Stimulated activated naive CD8-positive, alpha-beta T cell treated with anti-CD3 and anti-CD28 coated beads, Interleukin-15, Interleukin-2, amounts not matched to agents 100 ng/mL and 50 ng/mL, for 24 hours (primary cell): Measurements from ENCODE around the gene TRABD2A.

Experiments
- H3K27ac Mint-ChIP-seq: one replicate; pipeline ENCODE4 v1.8.0; 2021; ENCODE audit warnings: mild to moderate bottlenecking, mixed read lengths
- H3K27me3 Mint-ChIP-seq: one replicate; pipeline ENCODE4 v1.8.0; 2021; ENCODE audit warnings: mixed read lengths
- H3K36me3 Mint-ChIP-seq: one replicate; pipeline ENCODE4 v1.8.0; 2021; ENCODE audit warnings: low read depth, mixed read lengths
- H3K4me1 Mint-ChIP-seq: one replicate; pipeline ENCODE4 v1.8.0; 2021; ENCODE audit warnings: low read depth, mixed read lengths
- H3K4me3 Mint-ChIP-seq: one replicate; pipeline ENCODE4 v1.8.0; 2021; ENCODE audit warnings: mild to moderate bottlenecking, mixed read lengths
- H3K9me3 Mint-ChIP-seq: one replicate; pipeline ENCODE4 v1.8.0; 2021; ENCODE audit warnings: mixed read lengths

The TRABD2A gene

GRCh38 chr2:84838434-84839145, 42.3 kb downstream of the TRABD2A start:
- Mint-ChIP-seq H3K4me1 (peaks cover 77% of the 10 kb centered on the region), H3K36me3 (peaks cover 52% of the 10 kb centered on the region), H3K27me3 (no peaks in the 10 kb centered on the region), H3K27ac (no peak overlapping the region), H3K9me3 (no peaks in the 10 kb centered on the region), H3K4me3 (no peak overlapping the region)

GRCh38 chr2:84836215-84836614, 44.7 kb downstream of the TRABD2A start:
- peaks cover 66% of the 10 kb centered on the region for H3K4me1 Mint-ChIP-seq
- no peaks in the 10 kb centered on the region for H3K9me3 Mint-ChIP-seq
- no peak overlapping the region for H3K4me3 Mint-ChIP-seq
- H3K27me3 Mint-ChIP-seq = no peaks in the 10 kb centered on the region
- H3K27ac Mint-ChIP-seq = no peak overlapping the region
- peaks cover 52% of the 10 kb centered on the region for H3K36me3 Mint-ChIP-seq

DNA sequence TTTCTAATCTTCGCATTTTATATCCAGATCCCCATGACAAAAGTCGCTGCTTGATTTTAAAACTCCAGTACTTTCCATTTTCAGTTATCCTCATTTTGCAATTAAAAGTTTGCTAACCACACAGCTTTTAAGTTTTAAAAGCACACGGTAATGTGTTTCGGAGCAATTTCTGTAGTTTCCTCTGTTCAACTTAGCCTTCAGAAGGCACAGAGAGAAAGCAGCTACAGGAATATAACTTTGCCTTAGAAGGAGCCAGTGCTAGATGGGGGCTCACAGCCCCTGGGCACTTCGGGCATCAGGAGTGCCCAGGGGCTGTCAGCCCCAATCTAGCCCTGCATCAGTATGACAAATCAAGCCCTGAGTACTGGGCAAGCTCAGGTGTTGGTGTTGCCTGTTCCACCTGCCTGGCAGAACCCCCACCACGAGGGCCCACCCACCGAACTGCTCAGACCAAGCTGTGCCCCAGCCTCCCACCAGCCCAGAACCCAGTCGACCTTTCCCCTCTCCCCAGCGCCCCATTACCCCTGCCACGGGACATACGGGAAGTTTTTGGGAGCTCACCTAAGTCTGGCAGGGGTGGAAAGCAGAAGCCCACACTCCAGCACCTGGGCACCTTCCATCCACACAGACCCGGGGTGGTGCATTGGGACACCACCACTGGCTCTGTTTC, 47.3 kb downstream of the TRABD2A start:
- Mint-ChIP-seq H3K36me3 (peaks cover 39% of the 10 kb centered on the region), H3K27ac (peak overlapping the region; percentile 88), H3K4me3 (peak overlapping the region; percentile 65), H3K9me3 (no peaks in the 10 kb centered on the region), H3K4me1 (peaks cover 40% of the 10 kb centered on the region), H3K27me3 (no peaks in the 10 kb centered on the region)

DNA sequence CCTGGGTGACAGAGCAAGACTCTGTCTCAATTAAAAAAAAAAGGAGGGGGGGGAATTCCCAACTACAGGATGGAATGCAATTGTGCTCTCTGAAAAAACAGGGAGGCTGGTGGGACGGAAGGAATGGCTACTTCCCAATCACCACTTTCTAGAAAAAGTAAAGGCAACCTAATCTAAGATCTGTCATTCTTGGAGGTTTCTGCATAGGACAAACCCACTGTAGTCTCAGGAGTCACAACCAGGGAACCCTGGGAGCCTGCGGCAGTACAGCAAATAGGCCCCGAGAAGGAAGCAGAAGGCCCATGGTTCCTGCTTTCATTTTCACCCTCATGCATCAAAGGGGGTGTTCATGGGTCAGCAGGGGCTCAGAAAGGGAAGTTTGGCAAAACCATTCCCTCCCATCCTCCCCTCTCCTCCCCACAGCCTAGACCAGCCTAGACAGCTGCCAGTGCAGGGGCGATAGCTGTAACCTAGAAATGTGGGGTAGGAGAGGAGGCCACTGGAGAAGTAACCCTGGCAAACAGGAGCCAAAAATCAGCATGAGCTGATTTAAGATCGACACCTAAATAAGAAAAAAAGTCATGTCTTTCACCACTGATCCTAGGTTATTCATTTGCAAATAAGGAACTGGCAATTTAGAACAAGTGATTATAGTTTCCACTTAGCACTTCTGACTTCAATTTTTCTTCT, 48.0 kb downstream of the TRABD2A start:
- no peaks in the 10 kb centered on the region for H3K27me3 Mint-ChIP-seq
- H3K4me1 Mint-ChIP-seq = peaks cover 36% of the 10 kb centered on the region
- peak overlapping the region; percentile 88 for H3K27ac Mint-ChIP-seq
- H3K36me3 Mint-ChIP-seq = peaks cover 33% of the 10 kb centered on the region
- H3K9me3 Mint-ChIP-seq = no peaks in the 10 kb centered on the region
- peak overlapping the region; percentile 65 for H3K4me3 Mint-ChIP-seq

GRCh38 chr2:84830758-84831500, 50.0 kb downstream of the TRABD2A start:
- peaks cover 25% of the 10 kb centered on the region for H3K4me1 Mint-ChIP-seq
- no peak overlapping the region for H3K4me3 Mint-ChIP-seq
- peak overlapping the region; percentile 56 for H3K27ac Mint-ChIP-seq
- no peaks in the 10 kb centered on the region for H3K27me3 Mint-ChIP-seq
- no peaks in the 10 kb centered on the region for H3K9me3 Mint-ChIP-seq
- H3K36me3 Mint-ChIP-seq = peaks cover 16% of the 10 kb centered on the region

DNA sequence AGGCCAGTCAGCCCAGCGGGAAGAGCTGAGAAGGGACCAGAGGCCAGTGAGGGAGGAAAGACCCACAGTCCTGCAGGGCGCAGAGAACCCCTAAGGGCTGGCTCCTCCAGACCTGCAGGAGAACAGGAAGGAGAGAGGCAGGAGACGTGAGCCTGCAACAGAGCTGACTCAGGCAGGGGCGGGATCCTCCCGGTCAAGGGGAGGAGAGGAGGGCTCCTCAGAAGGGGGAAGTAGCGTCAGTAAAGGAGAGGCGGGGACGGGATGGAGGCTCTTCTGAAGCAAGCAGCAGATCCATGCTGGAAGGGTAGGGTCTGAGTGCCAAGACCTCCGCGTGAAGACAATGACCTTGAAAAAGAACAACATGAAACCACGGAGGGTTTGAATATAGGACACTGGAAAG, 50.8 kb downstream of the TRABD2A start:
- Mint-ChIP-seq H3K9me3 (no peaks in the 10 kb centered on the region), H3K4me1 (peaks cover 25% of the 10 kb centered on the region), H3K27ac (no peak overlapping the region), H3K27me3 (no peaks in the 10 kb centered on the region), H3K36me3 (peaks cover 13% of the 10 kb centered on the region), H3K4me3 (no peak overlapping the region)

DNA sequence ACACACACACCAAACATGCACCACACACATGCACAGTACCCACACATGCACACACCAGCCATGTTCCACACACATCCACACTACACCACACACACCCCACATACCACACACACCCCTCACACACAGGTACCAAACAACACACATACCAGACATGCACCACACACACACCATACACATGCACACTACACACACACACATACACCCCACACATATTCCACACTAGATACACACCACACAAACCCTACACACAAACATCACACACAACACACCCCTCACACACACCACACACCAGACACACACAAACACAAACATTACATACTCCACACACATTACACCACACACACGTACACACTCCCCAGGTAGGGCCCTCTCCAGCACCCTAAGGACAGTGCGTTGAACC, 51.2 kb downstream of the TRABD2A start:
- no peak overlapping the region for H3K4me3 Mint-ChIP-seq
- no peak overlapping the region for H3K27ac Mint-ChIP-seq
- peaks cover 13% of the 10 kb centered on the region for H3K36me3 Mint-ChIP-seq
- H3K4me1 Mint-ChIP-seq = peaks cover 25% of the 10 kb centered on the region
- H3K27me3 Mint-ChIP-seq = no peaks in the 10 kb centered on the region
- no peaks in the 10 kb centered on the region for H3K9me3 Mint-ChIP-seq

DNA sequence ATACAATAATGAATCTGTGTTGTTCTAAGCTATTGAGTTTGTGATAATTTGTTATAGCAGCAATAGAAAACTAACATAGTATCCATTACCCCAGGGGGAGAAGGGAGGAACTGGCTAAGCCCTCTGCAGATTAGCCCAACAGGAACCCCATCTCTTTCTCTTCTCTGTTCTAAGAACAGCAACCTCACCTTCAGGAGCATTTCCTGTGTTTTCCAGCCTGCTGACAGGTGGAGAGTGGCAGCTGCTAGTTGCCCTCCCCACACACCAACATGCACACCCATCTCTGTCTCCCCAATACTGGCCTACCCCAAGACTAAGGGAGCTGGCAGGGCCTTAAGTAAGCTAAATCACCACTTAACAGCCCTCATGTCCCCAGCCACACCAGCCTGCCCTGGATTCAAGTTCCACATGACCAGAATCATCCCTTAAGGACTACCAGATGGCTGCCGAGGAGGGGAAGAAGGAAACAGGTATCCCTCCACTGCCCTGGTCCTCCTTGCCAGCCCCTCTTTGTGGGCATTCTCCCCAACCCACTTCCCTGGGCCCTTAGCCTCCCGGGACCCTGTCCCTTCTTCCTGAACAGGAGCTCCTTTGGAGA, 52.8 kb downstream of the TRABD2A start:
- Mint-ChIP-seq H3K4me1 (peaks cover 17% of the 10 kb centered on the region), H3K9me3 (no peaks in the 10 kb centered on the region), H3K36me3 (peaks cover 23% of the 10 kb centered on the region), H3K27me3 (no peaks in the 10 kb centered on the region), H3K27ac (no peak overlapping the region), H3K4me3 (no peak overlapping the region)

GRCh38 chr2:84823788-84824187, 57.1 kb downstream of the TRABD2A start:
- H3K27ac Mint-ChIP-seq = no peak overlapping the region
- H3K4me3 Mint-ChIP-seq = no peak overlapping the region
- H3K27me3 Mint-ChIP-seq = no peaks in the 10 kb centered on the region
- H3K9me3 Mint-ChIP-seq = no peaks in the 10 kb centered on the region
- peaks cover 23% of the 10 kb centered on the region for H3K36me3 Mint-ChIP-seq
- H3K4me1 Mint-ChIP-seq = peaks cover 25% of the 10 kb centered on the region

DNA sequence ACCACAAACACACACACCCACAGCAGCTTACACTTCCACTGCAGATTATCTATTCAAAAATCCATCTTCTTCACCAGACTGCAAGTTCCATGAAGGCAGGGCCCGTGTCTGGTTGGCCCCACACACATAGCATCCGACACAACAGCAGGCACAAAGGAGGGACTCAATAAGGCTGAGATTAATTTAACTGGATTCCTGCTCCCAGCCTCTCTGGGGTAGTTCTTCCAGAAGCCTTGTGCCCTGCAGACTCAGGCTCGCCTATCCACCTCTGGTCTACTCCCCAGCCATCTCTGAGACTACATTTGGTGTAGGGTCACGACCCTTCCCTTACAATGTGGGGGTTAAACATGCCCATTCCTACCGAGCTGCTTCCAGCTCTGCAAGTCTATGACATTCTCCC, 57.7 kb downstream of the TRABD2A start:
- peaks cover 23% of the 10 kb centered on the region for H3K36me3 Mint-ChIP-seq
- H3K4me1 Mint-ChIP-seq = peaks cover 30% of the 10 kb centered on the region
- H3K4me3 Mint-ChIP-seq = no peak overlapping the region
- H3K27me3 Mint-ChIP-seq = no peaks in the 10 kb centered on the region
- H3K27ac Mint-ChIP-seq = peak overlapping the region; percentile 7
- no peaks in the 10 kb centered on the region for H3K9me3 Mint-ChIP-seq

DNA sequence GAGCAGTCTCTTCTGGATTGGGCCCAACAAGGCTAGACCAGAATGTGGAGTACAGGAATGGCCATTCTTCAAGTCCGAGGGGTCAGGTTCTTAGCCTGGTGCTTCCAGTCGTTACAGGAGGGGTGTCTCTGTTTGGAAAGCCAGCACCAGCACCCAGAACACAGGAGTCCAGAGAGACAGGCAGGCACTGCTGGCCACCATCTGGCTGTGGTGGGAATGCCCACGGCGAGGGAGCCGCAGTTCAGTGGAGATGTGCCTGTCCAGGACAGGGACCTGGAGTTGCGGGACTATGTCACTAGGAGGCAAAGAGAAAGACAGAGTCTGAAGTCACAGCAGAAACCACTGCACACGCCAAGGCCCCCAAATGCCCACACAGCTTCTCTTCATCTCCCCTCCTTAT, 59.1 kb downstream of the TRABD2A start:
- no peak overlapping the region for H3K27ac Mint-ChIP-seq
- no peak overlapping the region for H3K4me3 Mint-ChIP-seq
- peaks cover 23% of the 10 kb centered on the region for H3K36me3 Mint-ChIP-seq

GRCh38 chr2:84817239-84817655, 63.6 kb downstream of the TRABD2A start:
- peaks cover 62% of the 10 kb centered on the region for H3K4me1 Mint-ChIP-seq
- no peaks in the 10 kb centered on the region for H3K9me3 Mint-ChIP-seq
- peak overlapping the region; percentile 93 for H3K27ac Mint-ChIP-seq
- H3K27me3 Mint-ChIP-seq = no peaks in the 10 kb centered on the region
- no peaks in the 10 kb centered on the region for H3K36me3 Mint-ChIP-seq
- H3K4me3 Mint-ChIP-seq = peak overlapping the region; percentile 44

More for the DNA sequence above, 59.1 kb downstream of the TRABD2A start:
- H3K9me3 Mint-ChIP-seq = no peaks in the 10 kb centered on the region
- peaks cover 44% of the 10 kb centered on the region for H3K4me1 Mint-ChIP-seq
- H3K27me3 Mint-ChIP-seq = no peaks in the 10 kb centered on the region

GRCh38 chr2:84816426-84817026, 64.4 kb downstream of the TRABD2A start:
- peak overlapping the region; percentile 44 for H3K4me3 Mint-ChIP-seq
- no peaks in the 10 kb centered on the region for H3K36me3 Mint-ChIP-seq
- H3K9me3 Mint-ChIP-seq = no peaks in the 10 kb centered on the region
- H3K27me3 Mint-ChIP-seq = no peaks in the 10 kb centered on the region
- peak overlapping the region; percentile 93 for H3K27ac Mint-ChIP-seq
- H3K4me1 Mint-ChIP-seq = peaks cover 67% of the 10 kb centered on the region

DNA sequence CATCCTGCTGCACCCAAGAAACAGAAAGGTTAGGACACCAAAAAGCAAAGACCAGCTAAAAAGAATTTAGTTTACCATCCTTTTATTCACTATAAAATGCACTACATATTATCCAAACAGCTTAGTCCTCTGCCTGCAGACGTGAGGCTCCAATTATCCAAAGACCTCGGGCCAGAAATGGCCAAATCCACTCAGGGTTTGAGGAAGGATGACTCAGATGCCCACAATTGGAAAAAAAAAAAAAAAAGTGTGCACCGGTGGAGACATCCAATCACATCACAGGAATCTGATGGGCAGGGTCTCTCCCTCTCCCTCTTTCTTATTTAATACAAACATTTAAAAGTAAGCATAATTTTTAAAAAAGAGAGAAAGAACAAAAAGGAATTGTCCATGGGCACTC, 65.7 kb downstream of the TRABD2A start:
- no peak overlapping the region for H3K27ac Mint-ChIP-seq
- no peaks in the 10 kb centered on the region for H3K36me3 Mint-ChIP-seq
- H3K4me3 Mint-ChIP-seq = no peak overlapping the region
- H3K27me3 Mint-ChIP-seq = no peaks in the 10 kb centered on the region
- H3K4me1 Mint-ChIP-seq = peaks cover 63% of the 10 kb centered on the region
- H3K9me3 Mint-ChIP-seq = no peaks in the 10 kb centered on the region
